Osteoblast (primary cell): ENCODE results near the gene JUP. TPM values are rescaled to one million over a fixed set of nuclear protein-coding genes. Genes with fewer than 3 reads are reported as not detected.
A peak's percentile ranks its signal among the peaks of the same experiment; 100 is the strongest.

Experiments used
- DNase-seq: peaks from one replicate; pipeline ENCODE4 v3.0.0; 2011; ENCODE audit warnings: low spot score, mixed read lengths; ENCODE audit not compliant: insufficient read length; ENCODE audit errors: missing footprints
- H2AFZ ChIP-seq: 2 replicates; pipeline ENCODE4 v1.6.0; 2011; ENCODE audit warnings: mild to moderate bottlenecking, low read length
- H3K27ac ChIP-seq: 2 replicates; pipeline ENCODE4 v1.5.1; 2011; ENCODE audit warnings: mild to moderate bottlenecking, low read depth, low read length, moderate library complexity
- H3K27me3 ChIP-seq: 2 replicates; pipeline ENCODE4 v1.6.0; 2012; ENCODE audit warnings: mild to moderate bottlenecking, control low read depth, inconsistent platforms, low read length, moderate library complexity; ENCODE audit not compliant: insufficient read depth
- H3K36me3 ChIP-seq: 2 replicates; pipeline ENCODE4 v1.5.1; 2011; ENCODE audit warnings: mild to moderate bottlenecking, low read length, control low read depth, moderate library complexity; ENCODE audit not compliant: insufficient read depth
- H3K4me1 ChIP-seq: 2 replicates; pipeline ENCODE4 v1.5.1; 2011; ENCODE audit warnings: mild to moderate bottlenecking, low read length, control low read depth, moderate library complexity; ENCODE audit not compliant: insufficient read depth
- H3K4me2 ChIP-seq: 2 replicates; pipeline ENCODE4 v1.6.0; 2011; ENCODE audit warnings: mild to moderate bottlenecking, low read length; ENCODE audit not compliant: insufficient read depth
- H3K4me3 ChIP-seq: fragments of 200-600 bp; sonication (generic); 3 replicates; pipeline ENCODE4 v1.5.1; 2012; ENCODE audit warnings: mild to moderate bottlenecking, low read length, inconsistent platforms; ENCODE audit not compliant: insufficient read depth
- H3K79me2 ChIP-seq: 2 replicates; pipeline ENCODE4 v1.6.0; 2012; ENCODE audit warnings: mild to moderate bottlenecking, low read length, control low read depth, inconsistent platforms; ENCODE audit not compliant: insufficient read depth
- H3K9me3 ChIP-seq: 2 replicates; pipeline ENCODE4 v1.5.1; 2011; ENCODE audit warnings: low read depth, low read length, control low read depth
- H4K20me1 ChIP-seq: 2 replicates; pipeline ENCODE4 v1.6.0; 2012; ENCODE audit warnings: mild to moderate bottlenecking, low read length, control low read depth; ENCODE audit not compliant: insufficient read depth
- CTCF ChIP-seq: IDR thresholded peaks from 2 replicates; pipeline ENCODE4 v1.5.1; 2011; ENCODE audit warnings: mild to moderate bottlenecking, low read depth, low read length, moderate library complexity; ENCODE audit errors: extremely low read depth
- total RNA-seq: library from RNA; depleted of rRNA; stranded (reverse); fragments of >200 nt; gene quantifications from 2 replicates; pipeline ENCODE4 v1.2.3, GENCODE V29; 2012

The JUP gene
- total RNA-seq, 1 donor: 24.2 TPM

- no peaks in the 10 kb centered on the region for H3K9me3 ChIP-seq
- H3K27ac ChIP-seq: no peak overlapping the region
- H3K4me3 ChIP-seq: no peak overlapping the region
- H3K79me2 ChIP-seq: no peaks in the 10 kb centered on the region
- H3K27me3 ChIP-seq: peaks cover 3% of the 10 kb centered on the region
- no peak overlapping the region for H2AFZ ChIP-seq
- TF ChIP-seq CTCF: no peak
- peak; percentile 64 for DNase-seq
- no peaks in the 10 kb centered on the region for H3K36me3 ChIP-seq
- no peak overlapping the region for H3K4me2 ChIP-seq
- no peaks in the 10 kb centered on the region for H4K20me1 ChIP-seq
- H3K4me1 ChIP-seq: peaks cover 10% of the 10 kb centered on the region
These were observed 7.5 kb upstream of the JUP start for GRCh38 chr17:41793784-41794539.

GRCh38 chr17:41792845-41793783 lies 6.6 kb upstream of the JUP start:
- Histone ChIP-seq H2AFZ (peak overlapping the region; percentile 71), H3K4me2 (peak overlapping the region; percentile 61), H3K79me2 (no peaks in the 10 kb centered on the region), H3K27ac (no peak overlapping the region), H3K27me3 (peaks cover 3% of the 10 kb centered on the region), H3K4me3 (peak overlapping the region; percentile 35), H3K4me1 (peaks cover 10% of the 10 kb centered on the region), H3K9me3 (no peaks in the 10 kb centered on the region), H3K36me3 (no peaks in the 10 kb centered on the region), H4K20me1 (no peaks in the 10 kb centered on the region)
- TF ChIP-seq CTCF: no peak
- peak; percentile 90 for DNase-seq

GRCh38 chr17:41787021-41787418 lies 509 bp upstream of the JUP start:
- no peak overlapping the region for H2AFZ ChIP-seq
- H3K9me3 ChIP-seq: no peaks in the 10 kb centered on the region
- no peak overlapping the region for H3K4me3 ChIP-seq
- H3K79me2 ChIP-seq: no peaks in the 10 kb centered on the region
- no peak for TF ChIP-seq CTCF
- no peak overlapping the region for H3K4me2 ChIP-seq
- no peaks in the 10 kb centered on the region for H4K20me1 ChIP-seq
- H3K27ac ChIP-seq: no peak overlapping the region
- H3K36me3 ChIP-seq: no peaks in the 10 kb centered on the region
- H3K27me3 ChIP-seq: peaks cover 13% of the 10 kb centered on the region
- H3K4me1 ChIP-seq: peaks cover 10% of the 10 kb centered on the region
- peak; percentile 34 for DNase-seq

GRCh38 chr17:41785859-41786226 lies 668 bp downstream of the JUP start:
- peaks cover 13% of the 10 kb centered on the region for H3K27me3 ChIP-seq
- no peak for TF ChIP-seq CTCF
- peak; percentile 46 for DNase-seq
- no peak overlapping the region for H3K27ac ChIP-seq
- peak overlapping the region; percentile 68 for H3K4me3 ChIP-seq
- H3K9me3 ChIP-seq: no peaks in the 10 kb centered on the region
- H3K79me2 ChIP-seq: no peaks in the 10 kb centered on the region
- H3K4me2 ChIP-seq: peak overlapping the region; percentile 41
- no peaks in the 10 kb centered on the region for H3K36me3 ChIP-seq
- H3K4me1 ChIP-seq: peaks cover 10% of the 10 kb centered on the region
- no peaks in the 10 kb centered on the region for H4K20me1 ChIP-seq
- peak overlapping the region; percentile 51 for H2AFZ ChIP-seq
